KG1 (cell line): ENCODE results near the gene ARHGEF12.
A peak's percentile ranks its signal among the peaks of the same experiment; 100 is the strongest.
"Not testable (repeated sequence)": the region's sequence is repeated elsewhere in the genome, so short reads cannot be mapped to it uniquely, and the experiment has no call there.

Source experiments
- DNase-seq: peaks from one replicate; lab custom pipeline; 2025; lab: John Stamatoyannopoulos, UW

ARHGEF12 gene

DNA sequence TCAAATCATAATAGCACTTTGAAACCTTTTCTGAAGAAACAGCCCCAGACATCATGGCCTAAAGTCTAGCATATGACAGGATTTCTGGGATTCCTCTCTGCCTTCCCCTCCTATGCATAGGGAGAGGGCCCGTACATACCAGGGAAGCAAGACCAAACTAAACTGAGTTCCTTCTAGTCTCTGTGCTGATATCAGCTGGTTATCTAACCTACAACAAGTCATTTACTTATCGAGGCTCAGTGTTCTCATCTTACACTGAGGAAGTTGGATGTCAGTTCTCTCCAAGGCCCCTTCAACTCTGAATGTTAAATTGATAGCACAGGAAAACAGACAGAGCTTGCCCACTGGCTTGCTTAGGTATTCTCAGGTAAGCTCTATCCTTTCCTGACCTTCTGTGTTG, 158.4 kb downstream of the ARHGEF12 start:
- no peak for DNase-seq

DNA sequence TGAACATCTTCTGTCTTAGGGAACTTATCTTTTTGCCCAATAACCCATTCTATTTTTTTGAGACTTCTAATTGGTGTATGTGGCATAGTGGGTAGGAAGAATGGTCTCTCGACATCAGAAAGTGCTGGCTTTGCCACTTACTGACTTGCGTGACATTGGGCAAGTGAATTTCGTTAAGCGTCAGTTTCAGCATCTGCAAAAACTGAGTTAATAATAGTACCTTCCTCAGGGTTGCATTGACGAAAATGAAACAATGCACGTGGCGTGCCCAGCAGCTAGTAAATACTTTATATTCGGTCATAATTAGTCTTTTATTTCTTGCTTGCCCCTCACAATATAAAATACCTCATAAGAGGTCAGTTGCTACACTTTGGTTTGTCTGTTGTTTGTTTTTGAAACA, 162.9 kb downstream of the ARHGEF12 start:
- no peak for DNase-seq

DNA sequence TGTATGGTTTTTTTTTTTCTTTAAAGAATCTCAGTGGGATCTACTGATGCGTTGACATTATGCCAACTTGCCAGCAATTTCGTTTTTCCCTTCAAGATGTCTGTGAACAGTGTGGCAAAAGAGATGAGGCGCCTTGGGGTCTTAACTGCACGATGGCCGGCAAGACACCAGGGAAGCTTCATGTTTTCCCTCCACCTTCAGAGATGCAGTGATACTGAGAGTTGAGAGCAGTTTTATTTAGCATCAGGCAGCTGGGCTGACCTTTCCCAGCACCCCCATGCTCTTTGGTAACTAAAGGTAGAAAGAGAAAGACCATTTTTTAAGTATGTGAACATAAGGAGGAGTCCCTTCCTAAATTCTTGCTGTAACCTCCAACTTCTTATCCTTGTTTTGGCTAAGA, 163.6 kb downstream of the ARHGEF12 start:
- no peak for DNase-seq

DNA sequence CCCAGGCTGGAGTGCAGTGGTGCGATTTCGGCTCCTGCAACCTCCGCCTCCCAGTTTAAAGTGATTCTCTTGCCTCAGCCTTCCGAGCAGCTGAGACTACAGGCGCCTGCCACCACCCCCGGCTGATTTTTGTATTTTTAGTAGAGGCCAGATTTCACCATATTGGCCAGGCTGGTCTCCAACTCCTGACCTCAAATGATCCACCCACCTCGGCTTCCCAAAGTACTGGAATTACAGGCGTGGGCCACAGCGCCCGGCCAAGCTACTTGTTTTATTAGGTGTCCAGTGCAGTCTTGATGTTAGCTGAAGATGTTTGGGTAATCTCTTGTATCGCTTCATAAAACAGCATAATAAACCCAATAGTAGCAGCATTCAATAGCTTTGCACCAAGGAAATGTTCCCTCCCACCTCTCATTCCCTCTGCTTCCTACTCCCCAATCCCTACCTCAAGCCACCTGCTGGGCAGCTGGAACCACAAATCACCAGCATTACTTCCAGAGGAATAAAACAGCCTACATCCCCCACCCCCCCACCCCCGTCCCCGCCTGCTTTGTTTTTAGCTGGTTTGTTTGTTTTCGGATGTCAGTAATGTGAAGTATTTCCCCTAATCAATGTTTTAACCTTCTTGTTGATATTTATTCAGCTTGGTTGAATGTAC, 164.3 kb downstream of the ARHGEF12 start:
- DNase-seq: no peak

DNA sequence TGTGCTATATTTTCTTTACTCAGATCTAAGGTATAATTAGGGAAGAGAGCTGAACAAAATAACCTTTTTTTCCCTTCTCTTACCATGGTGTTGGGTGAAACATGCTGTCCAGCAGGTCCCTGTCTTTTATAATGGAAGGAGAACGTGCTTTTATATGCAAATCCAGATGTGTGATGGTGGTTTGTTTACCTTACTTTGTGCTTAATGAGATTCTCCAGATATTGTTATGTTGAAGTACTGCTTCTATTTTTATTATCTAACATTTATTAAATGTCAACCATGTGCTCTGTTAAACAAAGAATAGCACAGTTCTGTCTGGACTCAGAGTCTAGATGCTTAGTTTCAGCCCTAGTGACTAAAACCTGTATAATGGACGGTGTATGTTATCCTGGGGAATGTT, 165.2 kb downstream of the ARHGEF12 start:
- DNase-seq: no peak

DNA sequence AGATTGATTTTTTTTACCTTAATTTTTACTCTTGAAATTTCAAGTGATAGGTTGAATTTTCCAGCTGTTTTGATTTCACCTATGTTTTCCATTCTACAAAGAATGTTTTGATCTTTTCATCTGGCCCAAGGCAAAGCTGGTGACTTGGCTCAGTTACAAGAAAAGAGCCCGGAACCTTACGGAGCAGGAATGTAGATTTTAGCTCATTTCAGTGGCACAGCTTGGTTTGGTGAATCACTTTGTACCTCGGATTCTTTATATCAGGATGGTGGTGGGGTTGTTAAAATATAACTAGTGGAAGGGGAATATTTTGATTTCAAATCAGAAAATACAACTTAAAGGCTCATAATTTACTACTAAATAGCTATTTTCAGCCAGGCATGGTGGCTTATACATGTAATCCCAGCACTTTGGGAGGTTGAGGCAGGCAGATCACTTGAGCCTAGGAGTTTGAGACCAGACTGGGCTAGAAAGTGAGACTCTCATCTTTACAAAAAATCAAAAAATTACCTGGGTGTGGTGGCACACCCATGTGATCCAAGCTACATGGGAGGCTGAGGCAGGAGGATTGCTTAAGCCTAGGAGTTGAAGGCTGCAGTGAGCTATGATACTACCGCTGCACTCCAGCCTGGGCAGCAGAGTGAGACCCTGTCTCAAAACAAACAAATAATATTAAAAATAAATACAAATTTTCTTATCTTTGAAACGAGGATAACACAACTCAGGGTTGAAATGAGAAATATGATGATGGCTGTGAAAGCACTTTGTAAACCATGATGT, 166.0 kb downstream of the ARHGEF12 start:
- no peak for DNase-seq

DNA sequence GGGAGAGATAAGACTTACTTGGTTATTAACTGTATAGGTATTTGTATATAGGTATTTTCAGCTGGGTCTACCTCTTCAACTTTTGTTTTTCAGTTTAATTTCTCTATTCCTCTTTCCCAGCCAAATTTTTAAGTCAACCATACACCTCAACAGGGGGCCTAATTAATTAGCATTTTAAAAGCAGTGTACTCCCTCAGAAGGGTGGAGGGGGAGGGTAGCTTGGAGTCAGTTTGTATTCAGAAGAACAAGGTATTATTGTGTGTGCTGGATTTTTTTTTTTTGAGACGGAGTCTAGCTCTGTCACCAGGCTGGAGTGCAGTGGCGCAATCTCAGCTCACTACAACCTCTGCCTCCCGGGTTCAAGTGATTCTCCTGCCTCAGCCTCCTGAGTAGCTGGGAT, 167.3 kb downstream of the ARHGEF12 start:
- not testable (repeated sequence) for DNase-seq

DNA sequence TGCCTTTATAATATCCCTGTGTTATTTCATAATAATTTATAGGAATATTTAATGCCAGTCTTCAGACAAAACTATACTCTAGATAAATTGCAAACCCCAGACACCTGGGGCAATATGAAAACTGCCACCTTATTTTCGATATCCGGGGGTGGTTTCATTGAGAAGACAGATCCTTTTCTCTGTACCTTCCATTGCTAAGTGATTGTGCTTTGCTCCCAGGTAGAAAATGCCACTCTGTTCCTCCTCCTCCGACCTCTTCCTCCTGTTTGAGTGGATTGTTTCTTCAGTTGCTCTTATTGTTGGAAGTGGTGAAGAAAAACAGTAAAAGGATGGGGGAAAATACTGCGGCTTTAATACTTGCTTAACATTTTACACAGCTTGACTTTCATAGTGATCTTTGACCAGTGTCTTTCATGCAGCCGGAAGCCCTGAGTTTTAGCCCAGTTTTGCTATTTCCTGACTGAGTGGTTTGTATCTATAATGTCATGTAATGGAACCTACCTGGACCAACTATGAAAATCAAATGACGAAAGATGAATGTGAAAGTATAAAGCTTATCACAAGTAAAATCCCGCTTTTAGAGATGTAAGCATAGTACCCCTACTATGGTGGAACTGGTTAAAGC, 169.7 kb downstream of the ARHGEF12 start:
- DNase-seq: no peak

DNA sequence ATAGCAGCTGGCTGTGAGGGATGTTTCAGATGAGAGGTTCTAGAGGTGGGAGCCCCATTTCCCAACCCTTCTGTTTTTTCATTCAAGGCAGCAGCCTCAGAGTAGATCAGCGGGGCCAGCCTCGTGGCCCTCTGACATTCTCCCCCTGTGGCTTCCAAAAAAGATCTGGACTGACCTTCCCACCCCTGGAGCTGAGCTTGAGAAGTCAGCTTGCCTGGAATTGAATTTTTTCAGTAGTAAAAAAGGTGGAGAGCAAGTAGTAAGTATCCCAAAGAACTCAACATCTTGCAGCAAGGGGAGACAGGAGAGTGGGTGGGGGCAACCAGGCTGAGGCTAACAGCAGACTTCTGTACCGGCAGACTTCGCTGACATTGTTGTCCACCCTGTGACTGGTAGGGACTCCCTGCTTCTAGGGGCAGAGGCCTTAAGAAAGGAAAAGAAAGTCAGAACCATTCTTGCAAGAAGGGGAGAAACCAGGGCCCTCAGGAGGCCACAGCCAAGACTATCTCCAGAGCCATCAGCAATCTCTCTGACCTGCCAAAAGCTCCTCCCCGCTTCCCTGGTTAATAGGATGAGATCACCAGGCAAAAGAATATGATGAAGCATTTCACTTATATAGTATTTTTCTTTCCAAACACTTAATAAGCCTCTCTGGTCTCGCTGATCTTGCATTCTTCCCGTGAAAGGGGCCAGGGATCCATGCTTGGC, 173.3 kb downstream of the ARHGEF12 start:
- no peak for DNase-seq

DNA sequence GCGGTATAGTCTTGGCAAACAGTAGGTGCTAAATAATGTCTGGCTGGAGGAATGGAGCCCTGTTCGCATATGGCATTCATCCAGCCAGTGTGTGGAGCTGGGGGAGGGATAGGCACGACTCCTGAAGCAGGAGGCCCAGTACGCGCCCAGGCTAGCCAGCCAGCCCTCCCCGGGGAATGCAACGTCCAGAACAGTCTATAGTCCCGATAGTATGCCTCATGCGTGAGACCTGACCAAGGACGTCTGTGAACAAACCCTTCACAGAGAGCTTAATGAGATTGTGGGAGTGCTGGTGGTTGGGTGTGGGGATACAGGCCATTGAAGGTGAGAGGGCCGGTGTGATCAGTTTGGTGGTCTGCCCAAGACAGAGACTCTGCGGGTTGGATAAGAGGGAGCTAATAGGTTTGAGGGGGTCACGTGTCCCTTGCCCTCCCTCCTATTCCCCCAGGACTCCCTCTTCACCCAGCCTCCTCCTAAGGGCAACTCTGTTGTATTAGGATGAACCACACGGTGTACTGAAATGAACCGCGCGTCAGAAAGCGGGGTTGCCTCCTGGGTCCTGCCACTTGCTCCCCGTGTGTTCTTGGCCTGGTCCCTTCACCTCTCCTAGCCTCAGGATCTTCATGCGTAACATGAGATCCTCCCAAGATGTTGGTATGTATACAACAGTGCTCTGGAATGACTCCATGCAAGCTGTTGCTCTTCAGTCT, 174.3 kb downstream of the ARHGEF12 start:
- no peak for DNase-seq

DNA sequence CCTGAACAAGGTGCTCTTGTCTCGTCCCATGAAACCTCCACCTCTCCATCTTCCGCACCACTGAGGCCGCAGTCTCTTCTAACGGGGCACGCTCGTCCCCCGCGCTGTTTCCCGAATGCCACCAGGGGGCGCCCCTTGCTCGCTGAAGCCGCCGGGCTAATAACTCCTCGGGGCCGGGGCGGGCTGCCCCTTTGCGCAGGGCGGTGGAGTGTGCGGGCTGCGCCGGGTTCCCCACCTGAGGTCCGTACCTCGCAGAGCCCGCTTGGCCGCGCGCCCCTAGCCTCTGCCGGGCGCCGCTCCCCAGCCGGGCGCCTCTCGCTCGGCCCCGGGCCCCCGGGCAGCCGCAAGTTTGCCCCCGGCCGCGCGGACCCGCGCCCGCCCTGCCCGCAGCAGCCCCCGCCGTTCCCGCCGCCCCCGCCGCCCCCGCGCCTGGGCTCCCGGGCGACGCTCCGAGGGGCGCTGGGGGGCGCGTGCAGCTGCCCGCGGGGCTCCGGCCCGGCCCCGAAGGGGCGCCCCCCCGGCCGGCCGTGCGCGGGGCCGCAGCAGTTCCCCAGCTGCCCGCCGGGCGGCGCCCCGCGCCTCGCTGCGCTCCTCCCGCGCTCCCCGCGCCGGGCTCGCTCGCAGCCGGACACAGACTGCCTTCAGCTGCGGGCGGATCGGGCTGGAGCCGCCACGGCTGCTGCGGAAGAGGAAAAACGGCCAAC, 175.1 kb downstream of the ARHGEF12 start, which contains the start of gene GRIK4:
TSS of gene GRIK4 (plus strand) at position 633 of the 704 bp plus-strand sequence. CDS start 148,571 bp downstream, outside the sequence.
- peak; percentile 64 for DNase-seq

DNA sequence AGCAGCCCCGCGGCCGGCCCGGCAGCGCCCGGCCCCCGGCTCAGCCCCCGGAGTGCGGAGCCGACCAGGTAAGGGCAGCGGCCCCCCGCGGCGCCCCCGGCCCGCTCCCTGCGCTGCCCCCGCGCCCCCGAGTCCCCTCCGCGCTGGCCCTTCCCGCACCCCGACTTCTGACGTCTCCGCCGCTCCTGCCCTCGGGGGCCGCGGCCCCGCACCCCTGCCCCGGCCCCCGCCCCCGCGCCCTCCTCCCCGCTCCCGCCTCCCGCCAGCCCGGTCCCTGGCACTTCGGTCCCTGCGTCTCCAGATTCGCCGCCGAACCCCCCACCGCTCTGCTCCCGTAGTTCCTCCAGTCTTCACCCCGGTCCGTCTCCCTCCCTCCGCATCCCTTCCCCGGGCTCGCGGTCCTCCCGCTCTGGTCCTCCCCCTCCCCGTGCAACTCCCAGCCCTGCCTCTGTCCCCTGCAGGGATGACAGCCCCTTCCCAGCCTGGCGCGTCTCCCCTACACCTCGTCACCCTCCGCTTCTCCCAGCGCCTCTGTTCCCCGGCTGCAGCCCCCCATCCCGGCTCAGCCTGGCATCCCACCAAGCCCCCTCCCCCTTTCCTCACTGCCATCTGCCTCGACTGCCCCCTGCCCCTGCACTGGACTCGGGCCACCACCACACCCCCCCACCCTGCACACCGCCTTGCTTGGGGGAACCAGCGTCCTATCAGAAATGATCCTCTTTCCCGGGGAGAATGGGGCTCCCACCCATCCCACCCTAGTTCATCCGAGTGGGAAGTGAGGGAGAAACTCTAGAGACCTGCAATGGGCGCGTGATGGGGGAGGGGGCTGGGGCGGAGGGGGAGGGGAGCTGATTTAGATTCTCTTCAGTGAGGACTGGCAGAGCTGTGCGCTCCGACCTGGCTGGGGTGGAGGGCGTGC, 175.9 kb downstream of the ARHGEF12 start:
- DNase-seq: no peak

DNA sequence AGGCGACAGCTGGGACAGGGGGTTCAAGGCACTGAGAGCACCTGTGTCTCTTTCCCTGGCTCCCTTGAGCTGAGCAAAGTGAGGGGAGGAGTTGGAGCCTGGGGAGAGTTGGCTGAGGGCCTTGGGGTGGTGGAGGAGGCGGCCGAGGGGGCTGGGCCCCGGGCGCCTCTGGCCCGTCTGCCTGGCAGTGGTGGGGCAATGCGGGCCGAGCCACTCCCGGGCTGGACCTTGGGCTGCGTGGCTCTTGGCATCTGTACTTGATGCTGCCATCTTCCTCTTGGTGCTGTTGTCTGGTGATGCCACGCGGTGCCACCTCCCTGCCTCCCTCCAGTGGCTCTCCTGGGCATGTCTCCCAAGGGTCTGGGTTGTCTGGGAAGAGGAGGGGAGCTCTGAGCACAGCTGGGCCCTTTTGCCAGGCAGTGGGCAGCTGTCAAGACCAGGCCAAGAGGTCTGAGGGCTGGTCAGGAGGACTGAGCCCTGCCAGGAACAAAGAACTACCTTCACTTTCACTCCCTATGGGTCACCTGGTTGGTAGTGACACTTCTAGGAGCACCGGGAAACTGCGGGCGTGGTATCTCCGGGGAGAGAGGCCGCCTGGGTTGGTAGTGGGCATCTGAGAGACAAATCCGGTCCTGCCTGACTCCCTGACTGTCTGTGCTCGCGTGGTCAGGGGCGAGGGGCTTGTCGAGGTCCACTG, 176.7 kb downstream of the ARHGEF12 start:
- no peak for DNase-seq

DNA sequence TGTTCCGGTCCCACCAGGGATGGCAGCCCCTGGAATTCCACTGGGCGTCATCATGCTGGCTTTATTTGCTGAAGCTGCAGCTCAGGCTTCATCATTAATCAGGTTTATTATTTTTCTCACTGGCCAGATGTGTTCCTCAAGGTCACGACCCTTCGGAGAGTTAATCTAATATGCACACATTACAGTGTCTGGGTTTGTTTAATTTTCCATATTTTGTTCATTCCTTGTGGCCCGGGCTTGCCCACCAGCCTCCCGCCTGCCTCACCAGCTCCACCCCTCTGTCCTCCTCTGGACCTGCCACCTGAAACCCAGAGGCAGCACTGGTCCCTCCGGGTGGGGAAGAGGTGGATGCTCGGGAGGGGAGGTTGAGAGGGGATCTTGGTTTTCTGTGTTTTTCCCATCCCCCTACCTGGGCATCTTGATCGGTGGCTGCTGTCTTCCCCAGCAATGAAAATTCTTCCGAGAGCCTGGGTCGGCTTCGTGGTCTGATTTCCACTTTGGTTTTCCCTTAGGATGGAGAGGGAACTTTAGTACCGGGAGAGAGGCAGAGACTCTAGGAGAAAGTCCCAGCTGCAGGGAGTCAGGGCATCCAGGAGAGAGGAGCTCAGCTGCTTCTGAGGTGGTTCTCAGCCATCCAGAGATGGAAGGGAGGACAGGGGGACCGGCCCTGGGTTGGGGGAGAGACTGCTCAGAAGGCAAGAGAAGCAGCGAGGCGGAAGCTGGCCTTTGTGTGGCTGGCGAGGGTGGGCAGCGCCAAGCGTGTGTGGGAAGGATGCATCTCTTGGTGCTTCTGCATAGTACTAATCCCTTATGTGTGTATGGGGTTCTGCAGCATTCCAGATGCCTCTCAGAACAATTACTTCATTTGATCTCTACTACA, 177.5 kb downstream of the ARHGEF12 start:
- DNase-seq: no peak

DNA sequence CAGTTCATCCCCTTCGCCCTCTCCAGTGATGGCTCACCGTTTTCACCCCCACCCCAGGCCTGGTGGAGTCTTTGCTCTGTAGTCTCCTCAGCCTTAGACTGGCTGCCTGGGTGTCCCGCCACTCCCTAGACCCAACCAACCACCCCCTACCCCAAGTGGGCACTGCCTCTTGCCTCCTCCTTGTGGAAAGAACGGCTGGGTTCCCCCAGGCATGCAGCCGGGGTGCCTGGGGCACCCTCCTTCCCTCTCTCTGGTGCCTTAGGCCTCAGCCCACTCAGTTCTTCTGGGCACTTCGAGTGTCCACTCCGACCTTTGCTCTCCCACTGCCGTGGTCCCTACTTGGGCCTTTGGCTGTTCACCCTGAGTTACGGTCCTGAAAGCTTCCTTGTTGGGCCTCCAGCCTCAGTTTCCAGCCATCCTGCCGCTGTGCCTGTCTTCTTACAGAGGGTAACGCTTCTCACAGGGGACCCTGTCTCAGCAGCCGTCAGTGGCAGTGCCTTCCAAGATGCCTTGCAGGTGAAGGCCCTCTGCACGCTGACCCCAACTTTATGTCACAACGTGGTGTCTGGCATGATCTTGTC, 178.4 kb downstream of the ARHGEF12 start:
- DNase-seq: no peak

DNA sequence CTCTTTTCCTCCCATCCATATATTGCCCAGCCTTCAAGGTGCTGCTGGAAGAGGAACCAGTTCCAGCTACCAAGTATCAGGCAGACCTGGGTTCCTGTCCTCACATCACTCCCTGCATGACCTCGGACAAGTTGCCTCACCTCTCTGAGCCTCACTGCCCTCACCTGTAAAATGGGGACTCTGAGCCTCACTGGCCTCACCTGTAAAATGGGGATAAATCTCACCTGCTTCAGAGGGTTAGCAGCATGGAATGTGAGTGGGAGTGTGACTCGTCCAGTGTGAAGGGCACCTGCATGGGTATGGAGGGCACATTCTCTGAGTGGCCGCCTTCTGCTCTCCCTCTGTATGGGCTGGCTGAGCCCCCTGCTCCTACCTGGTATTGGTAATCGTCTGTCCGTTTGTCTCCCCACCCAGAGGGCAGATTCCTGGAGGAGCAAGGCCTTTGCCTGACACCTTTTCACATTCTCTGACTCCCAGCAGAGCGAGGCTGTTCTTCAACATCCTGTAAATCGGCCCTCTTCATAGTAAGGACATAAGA, 179.0 kb downstream of the ARHGEF12 start:
- no peak for DNase-seq

DNA sequence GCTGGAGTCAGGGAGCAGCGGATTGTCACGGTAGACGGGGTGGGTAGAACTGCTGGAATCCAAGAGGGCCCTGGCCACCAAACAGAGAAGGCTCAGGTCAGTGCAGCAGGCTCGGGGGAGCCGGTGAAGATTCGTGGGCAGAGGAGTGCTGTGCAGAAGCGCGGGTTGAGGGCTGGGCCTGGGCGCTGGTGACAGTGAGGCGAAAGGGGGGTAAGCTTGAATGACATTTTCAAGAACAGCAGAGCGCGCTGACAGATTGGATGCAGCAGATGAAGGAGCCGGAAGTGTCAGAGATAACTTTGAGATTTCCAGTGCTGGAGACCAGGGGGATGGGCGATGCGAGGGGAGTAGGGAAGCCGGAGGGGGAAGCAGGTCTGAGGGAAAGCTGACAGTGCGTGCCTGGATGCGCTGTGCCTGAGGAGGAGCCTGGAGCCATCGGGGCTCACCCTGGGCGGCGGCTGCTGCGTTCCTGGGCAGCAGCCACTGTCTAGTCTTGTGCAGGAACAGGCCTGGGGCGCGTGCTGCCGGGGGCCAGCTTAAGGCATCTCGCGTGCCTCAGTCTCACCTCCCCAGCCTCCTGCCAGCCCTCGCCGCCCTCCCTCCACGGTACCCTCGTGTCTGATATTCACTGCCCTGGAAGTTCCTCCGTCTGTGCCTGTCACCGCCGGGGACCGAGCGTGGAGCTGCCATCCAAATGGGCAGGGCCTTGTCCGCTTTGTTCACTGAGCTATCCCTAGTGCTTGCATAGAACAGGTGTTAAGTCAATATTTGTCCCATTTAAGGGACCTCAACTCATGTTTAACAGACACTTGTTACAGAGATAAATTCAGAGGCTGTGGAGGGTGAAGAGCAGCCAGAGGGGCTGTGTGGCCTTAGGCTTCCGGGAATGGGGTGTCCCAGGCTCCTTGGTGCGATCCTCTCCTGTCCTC, 180.5 kb downstream of the ARHGEF12 start:
- DNase-seq: no peak
